ENCODE data around the gene HNF4A.

Gene HNF4A

GRCh38 chr20:44370639-44371218, 15.2 kb downstream of the HNF4A start:
- Histone ChIP-seq H3K4me1 (ENCODE audit: insufficient read depth, insufficient read length) (peaks cover 6% of the 10 kb centered on the region), H3K9me3 (ENCODE audit: insufficient read depth, low read length) (no peaks in the 10 kb centered on the region), H3K4me3 (ENCODE audit: insufficient read length, low read depth) (no peak overlapping the region), H3K9ac (ENCODE audit: insufficient read length, low read depth) (peak overlapping the region; percentile 7), H3K27me3 (ENCODE audit: insufficient read depth, insufficient read length) (no peaks in the 10 kb centered on the region), H3K36me3 (ENCODE audit: insufficient read depth, insufficient read length, low read length) (no peaks in the 10 kb centered on the region)
- no peak for TF ChIP-seq SUZ12 (IDR thresholded peaks at IDR 0.05; ENCODE audit: extremely low read depth, insufficient read depth, insufficient read length)
- no peak for TF ChIP-seq YY1 (IDR thresholded peaks at IDR 0.05; ENCODE audit: insufficient read depth, insufficient read length)
- no peak for TF ChIP-seq ZNF274 (IDR thresholded peaks at IDR 0.05; ENCODE audit: low read depth, low read length)
- no peak for DNase-seq (ENCODE audit: low read depth, low spot score)

GRCh38 chr20:44382641-44383040, 27.1 kb downstream of the HNF4A start:
- H3K9me3 ChIP-seq (ENCODE audit: insufficient read depth, low read length): no peaks in the 10 kb centered on the region
- no peak overlapping the region for H3K4me3 ChIP-seq (ENCODE audit: insufficient read length, low read depth)
- TF ChIP-seq ZNF274 (IDR thresholded peaks at IDR 0.05; ENCODE audit: low read depth, low read length) (no peak), YY1 (IDR thresholded peaks at IDR 0.05; ENCODE audit: insufficient read depth, insufficient read length) (no peak), SUZ12 (IDR thresholded peaks at IDR 0.05; ENCODE audit: extremely low read depth, insufficient read depth, insufficient read length) (no peak)
- H3K9ac ChIP-seq (ENCODE audit: insufficient read length, low read depth): no peak overlapping the region
- no peak for DNase-seq (ENCODE audit: low read depth, low spot score)
- no peaks in the 10 kb centered on the region for H3K4me1 ChIP-seq (ENCODE audit: insufficient read depth, insufficient read length)
- H3K36me3 ChIP-seq (ENCODE audit: insufficient read depth, insufficient read length, low read length): no peaks in the 10 kb centered on the region
- no peaks in the 10 kb centered on the region for H3K27me3 ChIP-seq (ENCODE audit: insufficient read depth, insufficient read length)

GRCh38 chr20:44384423-44385027, 29.0 kb downstream of the HNF4A start:
- H3K27me3 ChIP-seq (ENCODE audit: insufficient read depth, insufficient read length): peaks cover 8% of the 10 kb centered on the region
- TF ChIP-seq SUZ12 (IDR thresholded peaks at IDR 0.05; ENCODE audit: extremely low read depth, insufficient read depth, insufficient read length): no peak
- DNase-seq (ENCODE audit: low read depth, low spot score): peak; percentile 52
- no peak overlapping the region for H3K4me3 ChIP-seq (ENCODE audit: insufficient read length, low read depth)
- H3K4me1 ChIP-seq (ENCODE audit: insufficient read depth, insufficient read length): peaks cover 6% of the 10 kb centered on the region
- no peaks in the 10 kb centered on the region for H3K36me3 ChIP-seq (ENCODE audit: insufficient read depth, insufficient read length, low read length)
- no peaks in the 10 kb centered on the region for H3K9me3 ChIP-seq (ENCODE audit: insufficient read depth, low read length)
- H3K9ac ChIP-seq (ENCODE audit: insufficient read length, low read depth): no peak overlapping the region

DNA sequence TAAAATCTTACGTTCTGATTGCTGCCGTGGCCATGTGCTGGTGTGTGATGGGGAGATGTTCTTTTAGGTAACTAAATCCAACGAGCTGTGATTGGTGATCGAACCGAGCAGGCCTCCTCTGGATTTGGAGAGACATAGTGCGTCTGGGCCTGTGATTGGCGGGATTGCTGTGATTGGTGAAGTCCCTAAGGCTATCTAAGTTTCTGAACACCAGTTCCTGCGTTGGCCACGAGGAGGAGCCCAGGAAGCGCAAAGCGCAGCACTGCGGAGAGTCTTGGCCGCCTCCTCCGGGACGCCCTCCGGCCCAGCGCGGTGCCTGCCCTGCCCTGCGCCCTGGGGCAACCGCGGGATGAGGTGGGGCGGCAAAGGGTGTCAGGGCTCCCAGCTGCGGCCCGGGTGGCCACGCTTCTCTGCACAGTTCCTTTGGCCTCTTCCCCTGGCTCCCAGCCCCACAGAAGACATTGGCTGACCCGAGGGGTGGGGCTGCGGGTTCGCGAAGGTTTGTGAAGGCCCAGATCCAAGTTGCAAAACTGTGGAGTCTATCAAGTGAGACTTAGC, 33.0 kb downstream of the HNF4A start:
- no peak for TF ChIP-seq YY1 (IDR thresholded peaks at IDR 0.05; ENCODE audit: insufficient read depth, insufficient read length)
- TF ChIP-seq SUZ12 (IDR thresholded peaks at IDR 0.05; ENCODE audit: extremely low read depth, insufficient read depth, insufficient read length): no peak
- no peak for TF ChIP-seq ZNF274 (IDR thresholded peaks at IDR 0.05; ENCODE audit: low read depth, low read length)
- no peak overlapping the region for H3K4me3 ChIP-seq (ENCODE audit: insufficient read length, low read depth)
- peaks cover 8% of the 10 kb centered on the region for H3K27me3 ChIP-seq (ENCODE audit: insufficient read depth, insufficient read length)
- no peaks in the 10 kb centered on the region for H3K36me3 ChIP-seq (ENCODE audit: insufficient read depth, insufficient read length, low read length)
- DNase-seq (ENCODE audit: low read depth, low spot score): peak; percentile 87
- no peaks in the 10 kb centered on the region for H3K9me3 ChIP-seq (ENCODE audit: insufficient read depth, low read length)
- H3K9ac ChIP-seq (ENCODE audit: insufficient read length, low read depth): peak overlapping the region; percentile 63
- peaks cover 6% of the 10 kb centered on the region for H3K4me1 ChIP-seq (ENCODE audit: insufficient read depth, insufficient read length)

DNA sequence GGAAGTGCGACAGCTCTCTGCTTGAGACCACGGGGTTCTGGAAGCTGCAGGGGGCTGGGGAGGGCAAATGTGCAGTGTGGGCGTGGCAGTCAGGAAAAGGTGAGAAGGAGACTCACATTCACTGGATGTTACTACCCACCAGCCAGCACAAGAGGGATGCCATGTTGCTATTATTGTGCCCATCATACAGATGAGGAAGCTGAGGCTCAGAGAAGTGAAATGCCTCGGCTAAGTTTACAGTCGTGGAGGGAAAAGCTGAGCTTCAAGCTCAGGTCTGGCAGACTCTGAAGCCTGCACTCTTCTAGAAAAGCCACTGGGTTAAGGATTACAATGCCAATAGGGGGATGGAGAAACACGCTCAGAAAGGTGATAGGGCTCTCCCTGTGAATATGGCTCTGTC, 34.4 kb downstream of the HNF4A start:
- H3K4me1 ChIP-seq (ENCODE audit: insufficient read depth, insufficient read length): peaks cover 6% of the 10 kb centered on the region
- DNase-seq (ENCODE audit: low read depth, low spot score): no peak
- peaks cover 8% of the 10 kb centered on the region for H3K27me3 ChIP-seq (ENCODE audit: insufficient read depth, insufficient read length)
- TF ChIP-seq YY1 (IDR thresholded peaks at IDR 0.05; ENCODE audit: insufficient read depth, insufficient read length): no peak
- no peak for TF ChIP-seq ZNF274 (IDR thresholded peaks at IDR 0.05; ENCODE audit: low read depth, low read length)
- TF ChIP-seq SUZ12 (IDR thresholded peaks at IDR 0.05; ENCODE audit: extremely low read depth, insufficient read depth, insufficient read length): no peak
- no peaks in the 10 kb centered on the region for H3K9me3 ChIP-seq (ENCODE audit: insufficient read depth, low read length)
- no peaks in the 10 kb centered on the region for H3K36me3 ChIP-seq (ENCODE audit: insufficient read depth, insufficient read length, low read length)
- no peak overlapping the region for H3K4me3 ChIP-seq (ENCODE audit: insufficient read length, low read depth)
- H3K9ac ChIP-seq (ENCODE audit: insufficient read length, low read depth): no peak overlapping the region

- TF ChIP-seq SUZ12 (IDR thresholded peaks at IDR 0.05; ENCODE audit: extremely low read depth, insufficient read depth, insufficient read length) (no peak), ZNF274 (IDR thresholded peaks at IDR 0.05; ENCODE audit: low read depth, low read length) (no peak), YY1 (IDR thresholded peaks at IDR 0.05; ENCODE audit: insufficient read depth, insufficient read length) (no peak)
- peaks cover 6% of the 10 kb centered on the region for H3K4me1 ChIP-seq (ENCODE audit: insufficient read depth, insufficient read length)
Measured at GRCh38 chr20:44390280-44390679, 34.8 kb downstream of the HNF4A start.

DNA sequence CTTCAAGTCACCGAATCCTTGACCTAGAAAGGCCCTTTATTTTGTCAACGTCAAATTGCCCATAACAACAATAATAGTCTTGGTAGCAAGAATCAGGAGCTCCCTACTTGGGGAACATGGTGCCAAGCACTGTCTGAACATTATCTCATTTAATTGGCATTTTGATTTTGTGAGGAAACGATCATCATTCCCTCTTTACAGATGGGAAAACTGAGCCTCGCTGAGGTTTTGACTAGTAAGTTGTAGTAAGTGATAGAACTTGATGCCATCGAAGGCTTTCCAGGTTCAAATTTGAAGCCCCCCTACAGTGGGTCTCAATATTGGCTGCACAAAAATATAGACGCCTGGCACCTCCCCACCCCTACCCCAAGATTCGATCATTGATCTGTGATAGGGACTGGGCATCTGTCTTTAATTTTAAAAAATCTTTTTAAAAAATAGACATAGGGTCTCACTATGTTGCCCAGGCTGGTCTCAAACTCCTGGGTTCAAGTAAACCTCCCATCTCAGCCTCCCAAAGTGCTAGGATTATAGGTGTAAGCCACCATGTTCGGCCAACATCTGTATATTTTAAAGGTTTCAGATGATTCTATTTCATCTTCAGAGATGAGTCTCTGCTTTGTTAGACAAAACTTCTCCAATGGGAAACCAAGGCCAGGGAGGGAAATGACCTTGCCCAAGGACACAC, 36.7 kb downstream of the HNF4A start:
- Histone ChIP-seq H3K36me3 (ENCODE audit: insufficient read depth, insufficient read length, low read length) (no peaks in the 10 kb centered on the region), H3K9me3 (ENCODE audit: insufficient read depth, low read length) (no peaks in the 10 kb centered on the region), H3K9ac (ENCODE audit: insufficient read length, low read depth) (no peak overlapping the region), H3K4me1 (ENCODE audit: insufficient read depth, insufficient read length) (peaks cover 6% of the 10 kb centered on the region), H3K27me3 (ENCODE audit: insufficient read depth, insufficient read length) (peaks cover 8% of the 10 kb centered on the region), H3K4me3 (ENCODE audit: insufficient read length, low read depth) (no peak overlapping the region)
- no peak for DNase-seq (ENCODE audit: low read depth, low spot score)
- no peak for TF ChIP-seq ZNF274 (IDR thresholded peaks at IDR 0.05; ENCODE audit: low read depth, low read length)

More at GRCh38 chr20:44390280-44390679, 34.8 kb downstream of the HNF4A start:
- Histone ChIP-seq H3K4me3 (ENCODE audit: insufficient read length, low read depth) (no peak overlapping the region), H3K9ac (ENCODE audit: insufficient read length, low read depth) (no peak overlapping the region), H3K9me3 (ENCODE audit: insufficient read depth, low read length) (no peaks in the 10 kb centered on the region), H3K36me3 (ENCODE audit: insufficient read depth, insufficient read length, low read length) (no peaks in the 10 kb centered on the region), H3K27me3 (ENCODE audit: insufficient read depth, insufficient read length) (peaks cover 8% of the 10 kb centered on the region)
- no peak for DNase-seq (ENCODE audit: low read depth, low spot score)

Measured in NT2/D1 (cell line).